Measurements from ENCODE around the gene SLC23A2.

GRCh38 chr20:4971064-4971463, 30.2 kb downstream of the SLC23A2 start:
- no peak for TF ChIP-seq CTCF (IDR thresholded peaks at IDR 0.05)
- no peak for TF ChIP-seq POLR2A (IDR thresholded peaks at IDR 0.05)

Data from sigmoid colon (tissue), 3 donors.